Common myeloid progenitor, CD34-positive (primary cell): ENCODE measurements around the gene AGPAT2.

Experiments
- CTCF ChIA-PET: fragments of 350-600 bp; sonication (Branson Sonifier 250); formaldehyde crosslinking; loops from one replicate; lab custom pipeline; 2021; ENCODE audit warnings: antibody characterized with exemption; lab: Charles Lee
- POLR2A ChIA-PET: fragments of 350-600 bp; sonication (Branson Sonifier 250); formaldehyde crosslinking; loops from one replicate; lab custom pipeline; 2021; ENCODE audit warnings: antibody characterized with exemption; lab: Charles Lee
- DNase-seq, 3 donors: peaks; one replicate each; pipeline versions ENCODE4 v3.0.0 to v3.0.0-alpha.2; 2013
- H3K27ac ChIP-seq, 2 experiments: 1 replicate in 1 of 2; 2 replicates in 1 of 2; pipeline ENCODE4 v1.7.0; 2013; ENCODE audit warnings: inconsistent platforms in 2 of 2, low read length in 2 of 2, mild to moderate bottlenecking in 2 of 2, low read depth in 1 of 2, moderate library complexity in 1 of 2; ENCODE audit not compliant: severe bottlenecking in 2 of 2, insufficient read depth in 1 of 2, poor library complexity in 1 of 2
- H3K27me3 ChIP-seq, 5 experiments: replicated peaks in 2 of 5; 1 replicate in 3 of 5; 2 replicates in 2 of 5; pipeline versions ENCODE4 v1.6.1 to v1.7.0; 2013; ENCODE audit warnings: low read length in 4 of 5, mild to moderate bottlenecking in 2 of 5, moderate library complexity in 2 of 5, inconsistent platforms in 1 of 5; ENCODE audit not compliant: insufficient read depth in 5 of 5, control insufficient read depth in 4 of 5
- H3K36me3 ChIP-seq, 4 experiments: 1 replicate in 2 of 4; 2 replicates in 2 of 4; pipeline versions ENCODE4 v1.6.1 to v1.7.0; 2013; ENCODE audit warnings: low read length in 3 of 4, control low read depth in 1 of 4, mild to moderate bottlenecking in 1 of 4; ENCODE audit not compliant: control insufficient read depth in 4 of 4, insufficient read depth in 4 of 4
- H3K4me1 ChIP-seq, 4 experiments: 1 replicate in 3 of 4; 2 replicates in 1 of 4; pipeline versions ENCODE4 v1.6.1 to v1.7.1; 2013; ENCODE audit warnings: low read length in 3 of 4, mild to moderate bottlenecking in 3 of 4, control low read depth in 1 of 4, inconsistent platforms in 1 of 4, moderate library complexity in 1 of 4; ENCODE audit not compliant: control insufficient read depth in 4 of 4, insufficient read depth in 4 of 4; ENCODE audit errors: control extremely low read depth in 1 of 4
- H3K4me3 ChIP-seq, 7 experiments: 1 replicate in 4 of 7; 2 replicates in 3 of 7; pipeline versions ENCODE4 v1.5.1 to v1.7.0; 2013; ENCODE audit warnings: mild to moderate bottlenecking in 7 of 7, low read length in 6 of 7, moderate library complexity in 6 of 7, inconsistent platforms in 2 of 7, low read depth in 2 of 7, control low read depth in 1 of 7; ENCODE audit not compliant: insufficient read depth in 4 of 7, control insufficient read depth in 1 of 7; ENCODE audit errors: extremely low read depth in 1 of 7
- H3K9me3 ChIP-seq, 5 experiments: 1 replicate in 4 of 5; 2 replicates in 1 of 5; pipeline versions ENCODE4 v1.6.1 to v1.7.1; 2013; ENCODE audit warnings: low read length in 4 of 5, mild to moderate bottlenecking in 2 of 5, inconsistent platforms in 1 of 5, low read depth in 1 of 5, moderate library complexity in 1 of 5; ENCODE audit not compliant: control insufficient read depth in 4 of 5, insufficient read depth in 2 of 5; ENCODE audit errors: control extremely low read depth in 1 of 5
- WGBS: methylation state at CpG from one replicate; pipeline ENCODE4 v1.1.5; 2013; ENCODE audit not compliant: insufficient coverage; 5-methylcytosine and 5-hydroxymethylcytosine counted together

AGPAT2 gene

GRCh38 chr9:136676297-136676794 is 10.9 kb downstream of the AGPAT2 start:
- peaks cover 0 to 47% (median 36%) of the 10 kb centered on the region in 4 experiments for H3K4me1 ChIP-seq
- no peak overlapping the region for H3K27ac ChIP-seq
- WGBS = 100% methylated on average over 12 of the region's 13 CpGs
- ChIA-PET POLR2A (interaction anchor here (1.1 to 1.3 kb wide), 4 partner anchors 12 to 32 kb away, joined by 3 to 6 read pairs (median 4); no protein-coding TSS in a partner anchor), CTCF (interaction anchor here (1.0 to 7.6 kb wide), 7 partner anchors 10 to 191 kb away, joined by 3 to 56 read pairs (median 4); partner anchors contain the start of genes AGPAT2 and EGFL7)
- no peaks in the 10 kb centered on the region for H3K9me3 ChIP-seq
- no peak for DNase-seq
- H3K27me3 ChIP-seq = no peaks in the 10 kb centered on the region
- H3K36me3 ChIP-seq = peaks cover 0 to 58% (median 25%) of the 10 kb centered on the region in 4 experiments
- H3K4me3 ChIP-seq = no peak overlapping the region

- H3K4me3 ChIP-seq = no peak overlapping the region
- 96% methylated on average over 5 of the region's 16 CpGs for WGBS
- no peak for DNase-seq
- POLR2A ChIA-PET = interaction anchor here (1.1 to 1.3 kb wide), 5 partner anchors 13 to 32 kb away, joined by 3 to 6 read pairs (median 3); no protein-coding TSS in a partner anchor
- peaks cover 0 to 48% (median 35%) of the 10 kb centered on the region in 4 experiments for H3K4me1 ChIP-seq
- no peaks in the 10 kb centered on the region for H3K27me3 ChIP-seq
- CTCF ChIA-PET = interaction anchor here (1.0 to 7.6 kb wide), 7 partner anchors 9 to 191 kb away, joined by 3 to 56 read pairs (median 4); partner anchors contain the start of genes AGPAT2 and EGFL7
- peaks cover 0 to 64% (median 25%) of the 10 kb centered on the region in 4 experiments for H3K36me3 ChIP-seq
- H3K27ac ChIP-seq = no peak overlapping the region
- no peaks in the 10 kb centered on the region for H3K9me3 ChIP-seq
Measured at GRCh38 chr9:136675477-136676296, 11.6 kb downstream of the AGPAT2 start.

- WGBS = 74% methylated on average over 6 of the region's 11 CpGs
- CTCF ChIA-PET = interaction anchor here (1.1 to 7.6 kb wide), 8 partner anchors 7 to 190 kb away, joined by 3 to 56 read pairs (median 14); partner anchors contain the start of gene EGFL7
- Histone ChIP-seq H3K4me1 (peaks cover 0 to 53% (median 39%) of the 10 kb centered on the region in 4 experiments), H3K36me3 (peaks cover 0 to 72% (median 32%) of the 10 kb centered on the region in 4 experiments), H3K4me3 (no peak overlapping the region), H3K27ac (no peak overlapping the region), H3K27me3 (no peaks in the 10 kb centered on the region), H3K9me3 (no peaks in the 10 kb centered on the region)
- POLR2A ChIA-PET = interaction anchor here (1.1 to 1.3 kb wide), 4 partner anchors 12 to 31 kb away, joined by 3 to 6 read pairs (median 3); partner anchors contain the start of gene AGPAT2
- DNase-seq = no peak
Measured at GRCh38 chr9:136674786-136675349, 12.4 kb downstream of the AGPAT2 start.

GRCh38 chr9:136673975-136674785 is 13.1 kb downstream of the AGPAT2 start:
- Histone ChIP-seq H3K4me3 (no peak overlapping the region), H3K27ac (no peak overlapping the region), H3K4me1 (peaks cover 0 to 53% (median 36%) of the 10 kb centered on the region in 4 experiments), H3K36me3 (peaks cover 0 to 74% (median 36%) of the 10 kb centered on the region in 4 experiments), H3K27me3 (no peaks in the 10 kb centered on the region), H3K9me3 (no peaks in the 10 kb centered on the region)
- ChIA-PET CTCF (interaction anchor here (0.9 to 7.6 kb wide), 12 partner anchors 8 to 187 kb away, joined by 3 to 56 read pairs (median 10); partner anchors contain the start of gene EGFL7), POLR2A (interaction anchor here (0.7 to 3.0 kb wide), 6 partner anchors 12 to 30 kb away, joined by 3 to 20 read pairs (median 4); partner anchors contain the start of gene AGPAT2)
- DNase-seq = peak in 1 of 3 donors; percentile 43
- WGBS = 75% methylated on average over 19 of the region's 26 CpGs

- CTCF ChIA-PET = interaction anchor here (0.9 to 7.6 kb wide), 19 partner anchors 9 to 187 kb away, joined by 3 to 56 read pairs (median 5); partner anchors contain the start of gene EGFL7
- Histone ChIP-seq H3K9me3 (no peaks in the 10 kb centered on the region), H3K4me1 (peaks cover 0 to 53% (median 36%) of the 10 kb centered on the region in 4 experiments), H3K27me3 (no peaks in the 10 kb centered on the region), H3K27ac (no peak overlapping the region), H3K4me3 (no peak overlapping the region), H3K36me3 (peaks cover 0 to 80% (median 40%) of the 10 kb centered on the region in 4 experiments)
- WGBS = 67% methylated on average over 22 of the region's 35 CpGs
- DNase-seq = peak in 1 of 3 donors; percentile 21
- POLR2A ChIA-PET = interaction anchor here (0.6 to 3.0 kb wide), 6 partner anchors 13 to 30 kb away, joined by 3 to 20 read pairs (median 4); no protein-coding TSS in a partner anchor
Measured at GRCh38 chr9:136673088-136673974, 13.9 kb downstream of the AGPAT2 start.
